ENCODE data around the gene UBE4A. TPM values are rescaled to one million over a fixed set of nuclear protein-coding genes. Genes with fewer than 3 reads are reported as not detected.

UBE4A gene
- total and polyA plus RNA-seq, 2 experiments from 2014 or later = 11.8 to 42.2 TPM

DNA sequence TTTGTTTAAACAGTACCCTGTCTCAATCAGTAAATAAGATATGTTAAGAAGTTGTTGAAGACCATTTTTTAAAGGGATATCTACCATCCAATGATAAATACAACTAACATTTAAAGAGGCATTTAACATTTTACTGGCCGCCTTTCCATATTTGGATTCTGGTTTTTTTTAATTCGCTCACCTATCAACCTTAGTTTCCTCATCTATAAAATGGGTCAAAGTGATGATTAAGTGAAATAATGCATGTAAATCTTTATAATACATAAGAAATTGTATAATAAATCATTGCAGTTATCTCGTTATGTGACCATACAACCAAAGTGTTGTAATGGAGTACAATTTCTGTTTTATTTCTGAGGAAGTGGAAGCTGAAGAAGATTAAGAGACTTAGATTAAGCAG lies 24.3 kb downstream of the UBE4A start (continued):
- TF ChIP-seq, protein P1, sequence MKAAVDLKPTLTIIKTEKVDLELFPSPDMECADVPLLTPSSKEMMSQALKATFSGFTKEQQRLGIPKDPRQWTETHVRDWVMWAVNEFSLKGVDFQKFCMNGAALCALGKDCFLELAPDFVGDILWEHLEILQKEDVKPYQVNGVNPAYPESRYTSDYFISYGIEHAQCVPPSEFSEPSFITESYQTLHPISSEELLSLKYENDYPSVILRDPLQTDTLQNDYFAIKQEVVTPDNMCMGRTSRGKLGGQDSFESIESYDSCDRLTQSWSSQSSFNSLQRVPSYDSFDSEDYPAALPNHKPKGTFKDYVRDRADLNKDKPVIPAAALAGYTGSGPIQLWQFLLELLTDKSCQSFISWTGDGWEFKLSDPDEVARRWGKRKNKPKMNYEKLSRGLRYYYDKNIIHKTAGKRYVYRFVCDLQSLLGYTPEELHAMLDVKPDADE (IDR thresholded peaks at IDR 0.05) = no peak
- TF ChIP-seq POLR2AphosphoS5 (IDR thresholded peaks at IDR 0.05; ENCODE audit: low read depth) = no peak
- TF ChIP-seq, protein P2, sequence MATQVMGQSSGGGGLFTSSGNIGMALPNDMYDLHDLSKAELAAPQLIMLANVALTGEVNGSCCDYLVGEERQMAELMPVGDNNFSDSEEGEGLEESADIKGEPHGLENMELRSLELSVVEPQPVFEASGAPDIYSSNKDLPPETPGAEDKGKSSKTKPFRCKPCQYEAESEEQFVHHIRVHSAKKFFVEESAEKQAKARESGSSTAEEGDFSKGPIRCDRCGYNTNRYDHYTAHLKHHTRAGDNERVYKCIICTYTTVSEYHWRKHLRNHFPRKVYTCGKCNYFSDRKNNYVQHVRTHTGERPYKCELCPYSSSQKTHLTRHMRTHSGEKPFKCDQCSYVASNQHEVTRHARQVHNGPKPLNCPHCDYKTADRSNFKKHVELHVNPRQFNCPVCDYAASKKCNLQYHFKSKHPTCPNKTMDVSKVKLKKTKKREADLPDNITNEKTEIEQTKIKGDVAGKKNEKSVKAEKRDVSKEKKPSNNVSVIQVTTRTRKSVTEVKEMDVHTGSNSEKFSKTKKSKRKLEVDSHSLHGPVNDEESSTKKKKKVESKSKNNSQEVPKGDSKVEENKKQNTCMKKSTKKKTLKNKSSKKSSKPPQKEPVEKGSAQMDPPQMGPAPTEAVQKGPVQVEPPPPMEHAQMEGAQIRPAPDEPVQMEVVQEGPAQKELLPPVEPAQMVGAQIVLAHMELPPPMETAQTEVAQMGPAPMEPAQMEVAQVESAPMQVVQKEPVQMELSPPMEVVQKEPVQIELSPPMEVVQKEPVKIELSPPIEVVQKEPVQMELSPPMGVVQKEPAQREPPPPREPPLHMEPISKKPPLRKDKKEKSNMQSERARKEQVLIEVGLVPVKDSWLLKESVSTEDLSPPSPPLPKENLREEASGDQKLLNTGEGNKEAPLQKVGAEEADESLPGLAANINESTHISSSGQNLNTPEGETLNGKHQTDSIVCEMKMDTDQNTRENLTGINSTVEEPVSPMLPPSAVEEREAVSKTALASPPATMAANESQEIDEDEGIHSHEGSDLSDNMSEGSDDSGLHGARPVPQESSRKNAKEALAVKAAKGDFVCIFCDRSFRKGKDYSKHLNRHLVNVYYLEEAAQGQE (IDR thresholded peaks at IDR 0.05; ENCODE audit: unreplicated experiment) = no peak
- TF ChIP-seq, protein P3, sequence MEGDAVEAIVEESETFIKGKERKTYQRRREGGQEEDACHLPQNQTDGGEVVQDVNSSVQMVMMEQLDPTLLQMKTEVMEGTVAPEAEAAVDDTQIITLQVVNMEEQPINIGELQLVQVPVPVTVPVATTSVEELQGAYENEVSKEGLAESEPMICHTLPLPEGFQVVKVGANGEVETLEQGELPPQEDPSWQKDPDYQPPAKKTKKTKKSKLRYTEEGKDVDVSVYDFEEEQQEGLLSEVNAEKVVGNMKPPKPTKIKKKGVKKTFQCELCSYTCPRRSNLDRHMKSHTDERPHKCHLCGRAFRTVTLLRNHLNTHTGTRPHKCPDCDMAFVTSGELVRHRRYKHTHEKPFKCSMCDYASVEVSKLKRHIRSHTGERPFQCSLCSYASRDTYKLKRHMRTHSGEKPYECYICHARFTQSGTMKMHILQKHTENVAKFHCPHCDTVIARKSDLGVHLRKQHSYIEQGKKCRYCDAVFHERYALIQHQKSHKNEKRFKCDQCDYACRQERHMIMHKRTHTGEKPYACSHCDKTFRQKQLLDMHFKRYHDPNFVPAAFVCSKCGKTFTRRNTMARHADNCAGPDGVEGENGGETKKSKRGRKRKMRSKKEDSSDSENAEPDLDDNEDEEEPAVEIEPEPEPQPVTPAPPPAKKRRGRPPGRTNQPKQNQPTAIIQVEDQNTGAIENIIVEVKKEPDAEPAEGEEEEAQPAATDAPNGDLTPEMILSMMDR (conservative IDR thresholded peaks at IDR 0.05; ENCODE audit: low read depth in 2 of 2) = no peak
- TF ChIP-seq EZH2 (IDR thresholded peaks at IDR 0.05; ENCODE audit: low read depth, unreplicated experiment) = no peak
- no peak for TF ChIP-seq ZNF331 (CRISPR knock-in tag; IDR thresholded peaks at IDR 0.05; ENCODE audit: low read depth)
- TF ChIP-seq CREB1 (CRISPR knock-in tag; IDR thresholded peaks at IDR 0.05; ENCODE audit: low read depth) = no peak
- TF ChIP-seq JUNB (IDR thresholded peaks at IDR 0.05; ENCODE audit: unreplicated experiment) = no peak

DNA sequence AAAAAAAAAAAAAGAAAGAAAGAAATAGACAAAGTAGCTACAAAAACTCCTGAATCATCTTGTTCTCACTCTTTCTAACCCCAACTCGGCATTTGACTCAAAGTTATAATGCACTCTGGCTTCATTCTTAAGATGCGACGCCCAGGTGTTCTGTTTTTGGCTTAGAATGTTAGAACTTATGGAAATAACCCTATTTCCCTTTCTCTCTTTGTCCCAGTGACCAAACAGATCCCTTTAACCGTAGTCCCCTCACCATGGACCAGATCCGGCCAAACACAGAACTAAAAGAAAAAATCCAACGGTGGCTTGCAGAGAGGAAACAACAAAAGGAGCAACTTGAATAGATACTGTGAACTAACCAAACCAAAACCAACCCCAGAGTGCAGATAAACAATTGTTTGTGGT lies 36.7 kb downstream of the UBE4A start:
- ATAC-seq (no peak), DNase-seq (ENCODE audit: low spot score) (no peak)
- Histone ChIP-seq H3K4me3 (no peak overlapping the region), H4K20me1 (replicated peaks; ENCODE audit: insufficient read depth) (no peaks in the 10 kb centered on the region; the same call in 1 of the 2 replicates), H3K27me3 (ENCODE audit: insufficient read depth) (no peaks in the 10 kb centered on the region), H3K27ac (ENCODE audit: low read depth) (0 out of 2 replicates have a peak overlapping the region, but pooled peaks have one; percentile 39), H3K79me2 (replicated peaks; ENCODE audit: insufficient read depth) (no peaks in the 10 kb centered on the region), H3K4me1 (ENCODE audit: insufficient read depth) (no peaks in the 10 kb centered on the region), H3F3A (replicated peaks; ENCODE audit: low read depth) (no peaks in the 10 kb centered on the region), H2AFZ (no peak overlapping the region), H3K9me2 (ENCODE audit: insufficient read depth) (no peaks in the 10 kb centered on the region), H3K4me2 (no peak overlapping the region), H3K36me3 (ENCODE audit: insufficient read depth) (peaks cover 26% of the 10 kb centered on the region)
- peaks cover 28% of the 10 kb centered on the region for H3K36me3 Mint-ChIP-seq (ENCODE audit: low read depth)
- no peaks in the 10 kb centered on the region for H3K9me3 Mint-ChIP-seq
- H3K27ac Mint-ChIP-seq = no peak overlapping the region
- H3K4me3 Mint-ChIP-seq = no peak overlapping the region
- H3K4me1 Mint-ChIP-seq = peaks cover 4% of the 10 kb centered on the region; the same call in 1 of the 3 replicates
- no peaks in the 10 kb centered on the region for H3K27me3 Mint-ChIP-seq (ENCODE audit: insufficient read depth, low read depth, poor library complexity)
- TF ChIP-seq EZH2 (IDR thresholded peaks at IDR 0.05; ENCODE audit: low read depth, unreplicated experiment) = no peak
- TF ChIP-seq ZNF331 (CRISPR knock-in tag; IDR thresholded peaks at IDR 0.05; ENCODE audit: low read depth) = no peak
- TF ChIP-seq, protein P3 (conservative IDR thresholded peaks at IDR 0.05; ENCODE audit: low read depth in 2 of 2) = no peak
- TF ChIP-seq POLR2AphosphoS5 (IDR thresholded peaks at IDR 0.05; ENCODE audit: low read depth) = no peak
- no peak for TF ChIP-seq JUNB (IDR thresholded peaks at IDR 0.05; ENCODE audit: unreplicated experiment)
- TF ChIP-seq EZH2phosphoT487 (IDR thresholded peaks at IDR 0.05; ENCODE audit: unreplicated experiment) = no peak
- TF ChIP-seq CREB1 (CRISPR knock-in tag; IDR thresholded peaks at IDR 0.05; ENCODE audit: low read depth) = no peak
- TF ChIP-seq, protein P1 (IDR thresholded peaks at IDR 0.05) = no peak
- TF ChIP-seq NANOG (IDR thresholded peaks at IDR 0.05; ENCODE audit: borderline replicate concordance) = no peak
- TF ChIP-seq STAT1 (IDR thresholded peaks at IDR 0.05; ENCODE audit: unreplicated experiment) = no peak
- TF ChIP-seq, protein P2 (IDR thresholded peaks at IDR 0.05; ENCODE audit: unreplicated experiment) = no peak
- TF ChIP-seq ZNF114 (CRISPR knock-in tag; IDR thresholded peaks at IDR 0.05) = no peak
